ENCODE results near the gene UTRN. TPM values are rescaled to one million over a fixed set of nuclear protein-coding genes. Genes with fewer than 3 reads are reported as not detected.

The UTRN gene
- total RNA-seq: 100 to 1,000 TPM; 150 to 188 TPM

- peak in 1 of 4 experiments; percentile 11 for TF ChIP-seq CTCF (IDR thresholded peaks at IDR 0.05)
- TF ChIP-seq POLR2AphosphoS5 (IDR thresholded peaks at IDR 0.05): peak; percentile 41
- TF ChIP-seq POLR2A (IDR thresholded peaks at IDR 0.05): peak; percentile 19
- H3K4me1 ChIP-seq (replicated peaks): no peaks in the 10 kb centered on the region
- DNase-seq (ENCODE audit: low spot score): peak; percentile 76
- no peaks in the 10 kb centered on the region for H3K36me3 ChIP-seq
- under 1% methylated on average over 39 of the region's 84 CpGs for WGBS
- H3K9me3 ChIP-seq: no peaks in the 10 kb centered on the region
- intact Hi-C loops (cut with DNase I): loop anchor here (5.0 to 10.0 kb wide), 4 partner anchors 68 to 200 kb away; partner anchors contain the start of gene SF3B5
- H3K27ac ChIP-seq: peak within 1 kb of the TSS; percentile 90 to 94
- H3K4me3 ChIP-seq: peak within 1 kb of the TSS; percentile 69 to 83
- H3K27me3 ChIP-seq (replicated peaks; ENCODE audit: insufficient read depth): no peaks in the 10 kb centered on the region
Observed at GRCh38 chr6:144284783-144285547, at the start of gene UTRN. UTRN (plus strand) TSS chr6:144285335; CDS start chr6:144291829, 6,494 bp downstream.

DNA sequence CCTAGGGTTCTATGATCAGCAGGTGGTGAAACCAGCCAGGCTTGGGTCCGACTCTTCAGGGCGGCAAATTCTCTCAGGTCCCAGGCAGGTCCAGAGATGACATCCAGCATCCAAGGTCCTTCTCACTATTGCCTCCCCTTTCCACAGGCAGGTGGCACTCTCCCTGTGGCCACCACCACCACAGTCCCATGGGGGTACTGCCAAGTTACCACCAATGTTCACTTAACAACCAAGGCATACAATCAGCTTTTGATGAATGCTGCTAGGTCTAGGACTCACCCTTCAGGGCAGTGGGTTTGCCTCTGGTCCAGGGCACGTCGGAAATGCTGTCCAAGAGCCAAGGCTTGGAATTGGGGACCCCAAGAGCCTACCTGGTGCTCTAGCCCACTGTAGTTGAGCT is 40.4 kb upstream of the UTRN start:
- no peak overlapping the region for H3K4me3 ChIP-seq
- no peak overlapping the region for H3K27ac ChIP-seq
- H3K36me3 ChIP-seq: no peaks in the 10 kb centered on the region
- no peaks in the 10 kb centered on the region for H3K4me1 ChIP-seq (replicated peaks)
- intact Hi-C loops (cut with DNase I): no loop called here
- TF ChIP-seq POLR2AphosphoS5 (IDR thresholded peaks at IDR 0.05) (no peak), CTCF (IDR thresholded peaks at IDR 0.05) (no peak), POLR2A (IDR thresholded peaks at IDR 0.05) (no peak)
- no peaks in the 10 kb centered on the region for H3K9me3 ChIP-seq
- H3K27me3 ChIP-seq (replicated peaks; ENCODE audit: insufficient read depth): no peaks in the 10 kb centered on the region
- DNase-seq (ENCODE audit: low spot score): no peak
- WGBS: 100% methylated on average over 4 of the region's 4 CpGs

DNA sequence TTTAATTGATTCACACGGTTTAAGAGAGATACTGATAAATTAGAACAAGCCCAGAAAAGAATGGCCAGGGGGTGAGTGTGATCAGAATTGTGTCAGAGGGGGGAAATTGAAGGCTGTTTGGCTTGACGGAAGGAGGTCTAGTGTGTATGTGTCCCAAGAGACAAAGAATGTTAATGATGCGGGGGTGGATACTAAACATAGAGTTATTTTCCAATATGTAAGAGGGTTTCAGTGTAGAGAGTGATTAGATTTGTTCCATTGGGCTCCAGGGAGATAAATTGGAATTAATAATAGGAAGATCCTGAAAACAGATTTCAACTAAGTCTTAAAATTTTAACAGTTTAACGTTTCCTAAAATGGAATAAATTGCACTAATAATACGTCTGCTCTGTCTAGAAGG is 38.1 kb upstream of the UTRN start:
- H3K27me3 ChIP-seq (replicated peaks; ENCODE audit: insufficient read depth): no peaks in the 10 kb centered on the region
- WGBS: 84% methylated on average over 5 of the region's 5 CpGs
- H3K4me3 ChIP-seq: no peak overlapping the region
- no peak for TF ChIP-seq CTCF (IDR thresholded peaks at IDR 0.05)
- no peak for TF ChIP-seq POLR2A (IDR thresholded peaks at IDR 0.05)
- TF ChIP-seq POLR2AphosphoS5 (IDR thresholded peaks at IDR 0.05): no peak
- no peaks in the 10 kb centered on the region for H3K4me1 ChIP-seq (replicated peaks)
- H3K36me3 ChIP-seq: no peaks in the 10 kb centered on the region
- no peak overlapping the region for H3K27ac ChIP-seq
- DNase-seq (ENCODE audit: low spot score): no peak
- intact Hi-C loops (cut with DNase I): no loop called here
- no peaks in the 10 kb centered on the region for H3K9me3 ChIP-seq

GRCh38 chr6:144248003-144248402 is 37.1 kb upstream of the UTRN start:
- no peak for DNase-seq (ENCODE audit: low spot score)
- H3K4me3 ChIP-seq: no peak overlapping the region
- no peaks in the 10 kb centered on the region for H3K36me3 ChIP-seq
- no peak overlapping the region for H3K27ac ChIP-seq
- intact Hi-C loops (cut with DNase I): no loop called here
- TF ChIP-seq POLR2A (IDR thresholded peaks at IDR 0.05) (no peak), POLR2AphosphoS5 (IDR thresholded peaks at IDR 0.05) (no peak), CTCF (IDR thresholded peaks at IDR 0.05) (no peak)
- WGBS: 82% methylated on average over 2 of the region's 2 CpGs
- no peaks in the 10 kb centered on the region for H3K4me1 ChIP-seq (replicated peaks)
- no peaks in the 10 kb centered on the region for H3K9me3 ChIP-seq
- no peaks in the 10 kb centered on the region for H3K27me3 ChIP-seq (replicated peaks; ENCODE audit: insufficient read depth)
